GM08714 (cell line): ENCODE measurements around the gene HLTF.

Experiments
- H3K4me3 ChIP-seq: fragments of 200-500 bp; sonication (Bioruptor generic); 2 replicates; pipeline ENCODE4 v1.5.1; 2014; ENCODE audit warnings: mild to moderate bottlenecking, low read length, inconsistent platforms
- ZNF274 ChIP-seq: IDR thresholded peaks from 2 replicates; pipeline ENCODE4 v1.6.1; 2012; ENCODE audit warnings: mild to moderate bottlenecking, low read depth, low read length

Gene HLTF, protein sequence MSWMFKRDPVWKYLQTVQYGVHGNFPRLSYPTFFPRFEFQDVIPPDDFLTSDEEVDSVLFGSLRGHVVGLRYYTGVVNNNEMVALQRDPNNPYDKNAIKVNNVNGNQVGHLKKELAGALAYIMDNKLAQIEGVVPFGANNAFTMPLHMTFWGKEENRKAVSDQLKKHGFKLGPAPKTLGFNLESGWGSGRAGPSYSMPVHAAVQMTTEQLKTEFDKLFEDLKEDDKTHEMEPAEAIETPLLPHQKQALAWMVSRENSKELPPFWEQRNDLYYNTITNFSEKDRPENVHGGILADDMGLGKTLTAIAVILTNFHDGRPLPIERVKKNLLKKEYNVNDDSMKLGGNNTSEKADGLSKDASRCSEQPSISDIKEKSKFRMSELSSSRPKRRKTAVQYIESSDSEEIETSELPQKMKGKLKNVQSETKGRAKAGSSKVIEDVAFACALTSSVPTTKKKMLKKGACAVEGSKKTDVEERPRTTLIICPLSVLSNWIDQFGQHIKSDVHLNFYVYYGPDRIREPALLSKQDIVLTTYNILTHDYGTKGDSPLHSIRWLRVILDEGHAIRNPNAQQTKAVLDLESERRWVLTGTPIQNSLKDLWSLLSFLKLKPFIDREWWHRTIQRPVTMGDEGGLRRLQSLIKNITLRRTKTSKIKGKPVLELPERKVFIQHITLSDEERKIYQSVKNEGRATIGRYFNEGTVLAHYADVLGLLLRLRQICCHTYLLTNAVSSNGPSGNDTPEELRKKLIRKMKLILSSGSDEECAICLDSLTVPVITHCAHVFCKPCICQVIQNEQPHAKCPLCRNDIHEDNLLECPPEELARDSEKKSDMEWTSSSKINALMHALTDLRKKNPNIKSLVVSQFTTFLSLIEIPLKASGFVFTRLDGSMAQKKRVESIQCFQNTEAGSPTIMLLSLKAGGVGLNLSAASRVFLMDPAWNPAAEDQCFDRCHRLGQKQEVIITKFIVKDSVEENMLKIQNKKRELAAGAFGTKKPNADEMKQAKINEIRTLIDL

GRCh38 chr3:149086232-149086988 lies at the start of gene HLTF:
Gene HLTF, minus strand, starts transcription at chr3:149086533. Its CDS starts 197 bp downstream, at chr3:149086336.
- no peak for TF ChIP-seq ZNF274

DNA sequence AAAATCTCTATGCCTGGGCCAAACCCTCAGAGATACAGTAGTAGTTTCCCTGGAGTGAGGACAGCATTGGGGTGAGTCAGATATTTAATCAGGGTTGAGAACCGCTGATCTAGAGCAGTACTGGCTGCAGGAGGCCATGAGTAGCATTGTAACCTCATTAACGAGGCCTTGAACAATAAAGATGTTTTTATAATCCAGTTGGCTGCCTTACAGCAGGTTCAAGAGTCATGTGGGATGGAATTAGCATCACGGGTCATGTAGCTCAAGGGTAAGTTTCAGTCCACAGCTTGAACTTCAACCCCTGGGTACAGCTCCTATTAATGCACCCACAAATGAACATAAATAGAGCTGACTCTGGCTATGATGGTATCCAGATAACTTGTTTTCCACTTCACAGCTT lies 48.2 kb upstream of the HLTF start:
- H3K4me3 ChIP-seq, result no peak overlapping the region
- no peak for TF ChIP-seq ZNF274

More at GRCh38 chr3:149086232-149086988, at the start of gene HLTF:
- peak within 1 kb of the TSS; percentile 90 for H3K4me3 ChIP-seq

- no peak for TF ChIP-seq ZNF274
- no peak overlapping the region for H3K4me3 ChIP-seq
Observed at GRCh38 chr3:149131589-149131988, 45.3 kb upstream of the HLTF start.

DNA sequence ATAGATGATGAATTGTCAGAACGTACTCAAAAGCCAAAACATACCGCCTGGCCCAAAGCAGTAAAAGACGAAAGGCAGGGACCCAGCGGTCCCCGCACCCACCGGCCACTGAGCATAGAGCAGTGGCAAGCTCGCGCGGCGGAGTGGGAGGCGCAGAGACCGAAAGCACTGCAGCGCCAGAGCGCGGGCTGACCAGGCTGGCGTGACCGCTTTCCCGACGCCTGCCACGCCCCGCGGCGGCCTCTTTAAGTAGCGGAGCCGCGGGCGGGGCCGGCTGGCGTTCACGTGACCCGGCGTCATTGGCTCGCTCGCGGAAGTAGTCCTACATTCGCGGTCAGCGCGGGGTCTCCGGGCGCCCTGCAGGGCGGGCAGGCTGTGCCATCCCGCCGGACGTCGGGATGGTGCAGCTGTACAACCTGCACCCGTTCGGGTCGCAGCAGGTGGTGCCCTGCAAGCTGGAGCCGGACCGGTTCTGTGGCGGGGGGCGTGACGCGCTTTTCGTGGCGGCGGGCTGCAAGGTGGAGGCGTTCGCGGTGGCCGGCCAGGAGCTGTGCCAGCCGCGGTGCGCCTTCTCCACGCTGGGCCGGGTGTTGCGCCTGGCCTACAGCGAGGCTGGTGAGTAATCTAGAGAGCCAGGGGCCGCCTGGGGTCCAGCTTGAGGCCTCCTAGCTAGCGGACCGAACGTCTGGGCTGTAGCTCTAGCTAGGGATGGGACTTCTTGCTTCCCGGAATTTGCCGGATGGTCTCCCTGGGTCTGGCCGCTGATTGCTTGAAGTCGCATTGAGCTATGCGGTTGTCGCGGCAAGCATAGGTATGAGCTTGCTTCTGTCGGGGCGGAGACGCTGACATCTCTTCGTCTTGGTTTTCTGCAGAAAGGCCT lies 43.2 kb upstream of the HLTF start, which contains the start of gene HPS3:
HPS3 (plus strand) TSS at position 313 of the 880 bp plus-strand sequence; CDS start at position 399, 86 bp downstream.
- TF ChIP-seq ZNF274, result no peak
- H3K4me3 ChIP-seq, result peak within 1 kb of the TSS; percentile 87

GRCh38 chr3:149128821-149129220 lies 42.5 kb upstream of the HLTF start:
- peak overlapping the region; percentile 87 for H3K4me3 ChIP-seq
- no peak for TF ChIP-seq ZNF274

- no peak for TF ChIP-seq ZNF274
- no peak overlapping the region for H3K4me3 ChIP-seq
Observed at GRCh38 chr3:149122721-149123578, 36.6 kb upstream of the HLTF start.

GRCh38 chr3:149120051-149120972 lies 34.0 kb upstream of the HLTF start:
- no peak for TF ChIP-seq ZNF274

DNA sequence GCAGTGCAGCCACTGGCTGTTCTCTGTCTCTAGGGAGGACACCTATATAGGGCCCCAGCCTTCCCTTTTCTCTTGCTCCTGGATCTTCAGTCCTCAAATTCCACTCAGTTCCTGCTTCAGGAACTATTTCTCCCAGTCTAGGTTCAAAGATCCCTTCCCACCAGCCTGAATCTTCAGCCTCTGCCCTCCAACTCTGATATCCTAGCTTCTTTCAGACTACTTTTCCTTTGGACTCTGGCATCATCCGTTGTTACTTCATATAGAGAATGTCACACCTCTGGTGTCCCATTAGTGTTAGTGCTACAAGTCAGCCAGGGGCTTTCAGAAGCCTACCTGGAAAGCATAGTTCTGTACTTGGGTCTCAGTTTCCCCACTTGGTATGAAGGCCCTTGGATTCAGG lies 33.1 kb upstream of the HLTF start:
- H3K4me3 ChIP-seq, result no peak overlapping the region
- no peak for TF ChIP-seq ZNF274

More at GRCh38 chr3:149120051-149120972, 34.0 kb upstream of the HLTF start:
- H3K4me3 ChIP-seq, result no peak overlapping the region

GRCh38 chr3:149118724-149119123 lies 32.4 kb upstream of the HLTF start:
- no peak for TF ChIP-seq ZNF274
- no peak overlapping the region for H3K4me3 ChIP-seq

- TF ChIP-seq ZNF274, result no peak
- no peak overlapping the region for H3K4me3 ChIP-seq
Observed at GRCh38 chr3:149115114-149115513, 28.8 kb upstream of the HLTF start.

- no peak for TF ChIP-seq ZNF274
- H3K4me3 ChIP-seq, result no peak overlapping the region
Observed at GRCh38 chr3:149114458-149114857, 28.1 kb upstream of the HLTF start.

- TF ChIP-seq ZNF274, result no peak
Observed at GRCh38 chr3:149104484-149104883, 18.2 kb upstream of the HLTF start.

More at GRCh38 chr3:149104484-149104883, 18.2 kb upstream of the HLTF start:
- H3K4me3 ChIP-seq, result no peak overlapping the region
